ENCODE results near the gene RAB27A. TPM values are rescaled to one million over a fixed set of nuclear protein-coding genes. Genes with fewer than 3 reads are reported as not detected.
"Not testable (repeated sequence)": the region's sequence is repeated elsewhere in the genome, so short reads cannot be mapped to it uniquely, and the experiment has no call there.

RAB27A gene
- total RNA-seq, 1 donor, result 7.8 TPM

DNA sequence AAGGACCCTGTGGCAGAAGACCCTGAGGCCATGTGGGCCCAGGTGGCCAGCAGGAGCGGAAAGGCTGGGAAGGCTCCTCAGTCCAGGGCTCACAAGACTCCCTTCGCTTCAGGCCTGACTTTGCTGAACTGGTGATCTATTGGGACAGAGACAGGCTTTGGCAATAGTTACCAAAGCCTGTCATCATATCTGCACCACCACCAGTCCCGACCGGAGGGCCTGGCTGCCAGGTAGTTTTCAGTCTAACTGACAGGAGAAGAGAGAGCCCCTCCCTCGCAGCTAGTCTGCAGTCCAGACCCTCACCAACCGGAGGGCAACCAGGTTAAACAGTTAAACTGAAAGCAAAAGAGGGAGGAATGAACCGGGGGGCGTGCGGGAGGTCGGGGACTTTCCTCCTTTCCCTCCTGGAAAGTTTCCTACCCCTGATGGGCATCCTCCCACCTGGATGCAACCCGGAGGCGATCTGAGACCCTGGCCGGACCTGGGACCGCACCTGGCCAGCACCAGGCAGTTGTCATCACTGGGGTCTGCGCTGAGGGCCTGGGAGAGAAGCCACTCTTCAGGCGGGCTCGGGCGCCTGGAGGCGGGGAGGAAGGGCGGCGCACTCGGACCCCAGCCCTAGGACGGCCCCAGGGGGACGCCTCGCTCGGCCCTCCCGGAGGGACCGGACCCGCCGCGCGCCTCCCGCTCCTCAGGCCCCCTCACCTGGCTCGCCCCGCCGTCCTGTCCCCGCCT, 435 bp downstream of the RAB27A start:
- H3K4me3 ChIP-seq (ENCODE audit: low read depth, low read length), result peak overlapping the region; percentile 92
- DNase-seq (ENCODE audit: low read depth), result peak; percentile 84
- no peak for TF ChIP-seq CTCF (IDR thresholded peaks at IDR 0.05; ENCODE audit: insufficient read depth, low read depth, low read length)

GRCh38 chr15:55288006-55288717, 1.5 kb downstream of the RAB27A start:
- H3K4me3 ChIP-seq (ENCODE audit: low read depth, low read length), result peak overlapping the region; percentile 92
- no peak for TF ChIP-seq CTCF (IDR thresholded peaks at IDR 0.05; ENCODE audit: insufficient read depth, low read depth, low read length)

DNA sequence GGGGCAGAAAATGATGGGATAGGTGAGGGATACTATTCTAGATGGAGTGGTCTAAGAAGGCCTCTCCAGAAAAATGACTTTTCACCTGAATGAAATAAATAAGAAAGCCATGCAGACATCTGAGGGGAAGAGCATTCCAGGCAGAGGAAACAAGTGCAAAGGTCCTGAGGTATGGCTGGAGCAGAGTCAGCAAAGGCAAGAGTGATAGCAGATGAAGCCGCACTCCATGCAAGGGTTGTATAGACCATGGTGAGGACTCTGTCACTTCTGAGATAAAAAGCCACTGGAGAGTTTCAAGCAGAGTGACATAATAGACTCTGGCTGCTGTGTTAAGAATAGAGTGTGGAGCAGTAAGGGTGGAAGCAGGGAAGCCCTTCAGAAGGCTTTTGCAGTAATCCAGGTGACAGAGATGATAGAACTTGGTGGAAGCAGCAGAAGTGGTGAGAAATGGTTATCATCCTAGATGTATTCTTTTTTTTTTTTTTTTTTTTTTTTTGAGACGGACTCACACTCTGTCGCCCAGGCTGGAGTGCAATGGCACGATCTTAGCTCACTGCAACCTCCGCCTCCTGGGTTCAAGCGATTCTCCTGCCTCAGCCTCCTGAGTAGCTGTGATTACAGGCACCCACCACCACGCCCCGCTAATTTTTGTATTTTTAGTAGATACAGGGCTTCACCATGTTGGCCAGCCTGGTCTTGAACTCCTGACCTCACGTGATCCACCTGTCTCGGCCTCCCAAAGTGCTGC, 3.0 kb downstream of the RAB27A start:
- DNase-seq (ENCODE audit: low read depth); H3K4me3 ChIP-seq (ENCODE audit: low read depth, low read length): not testable (repeated sequence)

More at GRCh38 chr15:55288006-55288717, 1.5 kb downstream of the RAB27A start:
- DNase-seq (ENCODE audit: low read depth), result no peak

DNA sequence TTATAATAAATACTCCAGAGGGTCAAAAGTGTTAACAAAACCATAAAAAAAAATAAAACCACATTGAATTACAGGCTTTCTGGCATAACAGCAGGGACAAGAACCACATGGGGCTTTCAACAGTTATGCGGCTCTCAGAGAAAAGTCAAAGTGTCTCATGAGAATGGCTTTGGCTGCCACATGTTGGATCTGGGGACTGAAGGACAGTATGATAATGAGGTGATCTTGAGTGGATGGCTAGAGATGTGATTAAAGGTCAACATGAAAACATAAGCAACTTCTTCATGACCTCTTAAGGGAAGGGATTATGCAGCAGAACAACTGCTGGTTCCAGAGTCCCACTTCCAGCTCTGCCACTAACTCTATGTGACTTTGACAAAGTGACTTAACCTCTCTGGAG, 5.2 kb downstream of the RAB27A start:
- DNase-seq (ENCODE audit: low read depth), result no peak
- H3K4me3 ChIP-seq (ENCODE audit: low read depth, low read length), result no peak overlapping the region
- TF ChIP-seq CTCF (IDR thresholded peaks at IDR 0.05; ENCODE audit: insufficient read depth, low read depth, low read length), result no peak

GRCh38 chr15:55283379-55284147, 6.0 kb downstream of the RAB27A start:
- no peak overlapping the region for H3K4me3 ChIP-seq (ENCODE audit: low read depth, low read length)
- TF ChIP-seq CTCF (IDR thresholded peaks at IDR 0.05; ENCODE audit: insufficient read depth, low read depth, low read length), result no peak
- no peak for DNase-seq (ENCODE audit: low read depth)

GRCh38 chr15:55282284-55282833, 7.3 kb downstream of the RAB27A start:
- no peak for TF ChIP-seq CTCF (IDR thresholded peaks at IDR 0.05; ENCODE audit: insufficient read depth, low read depth, low read length)
- H3K4me3 ChIP-seq (ENCODE audit: low read depth, low read length), result peak overlapping the region; percentile 16
- peak; percentile 96 for DNase-seq (ENCODE audit: low read depth)
